ENCODE data around the gene LIG1.

LIG1 gene

GRCh38 chr19:48149430-48149829 lies 20.7 kb downstream of the LIG1 start:
- CTCF ChIA-PET = interaction anchor here (0.6 kb wide), 2 partner anchors 44 to 1578 kb away, joined by 3 to 4 read pairs; no protein-coding TSS in a partner anchor
- POLR2A ChIA-PET (ENCODE audit: low non-redundant PET) = no interaction called here
- DNase-seq (ENCODE audit: low spot score) = no peak
- TF ChIP-seq CTCF (conservative IDR thresholded peaks at IDR 0.05; ENCODE audit: low read depth) = no peak
- H3K27ac ChIP-seq = peak overlapping the region; percentile 25

GRCh38 chr19:48148576-48148975 lies 21.6 kb downstream of the LIG1 start:
- DNase-seq (ENCODE audit: low spot score) = no peak
- TF ChIP-seq CTCF (conservative IDR thresholded peaks at IDR 0.05; ENCODE audit: low read depth) = no peak
- CTCF ChIA-PET = no interaction called here
- POLR2A ChIA-PET (ENCODE audit: low non-redundant PET) = no interaction called here
- H3K27ac ChIP-seq = no peak overlapping the region

GRCh38 chr19:48147597-48148175 lies 22.5 kb downstream of the LIG1 start:
- ChIA-PET CTCF (no interaction called here), POLR2A (ENCODE audit: low non-redundant PET) (no interaction called here)
- no peak for TF ChIP-seq CTCF (conservative IDR thresholded peaks at IDR 0.05; ENCODE audit: low read depth)
- H3K27ac ChIP-seq = no peak overlapping the region
- DNase-seq (ENCODE audit: low spot score) = no peak

GRCh38 chr19:48139053-48139452 lies 31.1 kb downstream of the LIG1 start:
- H3K27ac ChIP-seq = no peak overlapping the region
- CTCF ChIA-PET = interaction anchor here (1.1 kb wide), 1 partner anchor 14 kb away, joined by 3 read pairs; no protein-coding TSS in a partner anchor
- no peak for DNase-seq (ENCODE audit: low spot score)
- POLR2A ChIA-PET (ENCODE audit: low non-redundant PET) = no interaction called here
- no peak for TF ChIP-seq CTCF (conservative IDR thresholded peaks at IDR 0.05; ENCODE audit: low read depth)

- POLR2A ChIA-PET (ENCODE audit: low non-redundant PET) = no interaction called here
- TF ChIP-seq CTCF (conservative IDR thresholded peaks at IDR 0.05; ENCODE audit: low read depth) = no peak
- no peak overlapping the region for H3K27ac ChIP-seq
- no peak for DNase-seq (ENCODE audit: low spot score)
- CTCF ChIA-PET = no interaction called here
Measured at GRCh38 chr19:48137411-48137810, 32.7 kb downstream of the LIG1 start.

GRCh38 chr19:48136547-48136946 lies 33.6 kb downstream of the LIG1 start:
- ChIA-PET POLR2A (ENCODE audit: low non-redundant PET) (no interaction called here), CTCF (no interaction called here)
- H3K27ac ChIP-seq = no peak overlapping the region
- no peak for TF ChIP-seq CTCF (conservative IDR thresholded peaks at IDR 0.05; ENCODE audit: low read depth)
- DNase-seq (ENCODE audit: low spot score) = no peak
